SK-N-MC (cell line): ENCODE measurements around the gene KITLG.

Experiments used
- DNase-seq: peaks from one replicate; pipeline ENCODE4 v3.0.0-alpha.2; 2011; ENCODE audit warnings: low read depth, low spot score
- H3K27ac ChIP-seq: fragments of 200-600 bp; sonication (generic); 2 replicates; pipeline ENCODE4 v1.5.1; 2016; ENCODE audit warnings: mixed run types
- H3K36me3 ChIP-seq: fragments of 200-600 bp; sonication (generic); 2 replicates; pipeline ENCODE4 v1.6.1; 2017; ENCODE audit warnings: antibody characterized with exemption, low read length, mixed read lengths; ENCODE audit not compliant: insufficient read depth
- H3K4me3 ChIP-seq: fragments of 200-600 bp; sonication (generic); 2 replicates; pipeline ENCODE4 v1.5.1; 2016
- H3K9ac ChIP-seq: fragments of 200-600 bp; sonication (generic); 2 replicates; pipeline ENCODE4 v1.8.0; 2017; ENCODE audit warnings: mixed run types, mixed read lengths; ENCODE audit not compliant: insufficient read length
- H3K9me3 ChIP-seq: fragments of 200-600 bp; sonication (generic); 2 replicates; pipeline ENCODE4 v1.6.1; 2017; ENCODE audit warnings: low read depth, mild to moderate bottlenecking, antibody characterized with exemption, low read length, moderate library complexity, mixed read lengths
- EZH2 ChIP-seq: fragments of 200-600 bp; sonication (generic); IDR thresholded peaks from one replicate; pipeline ENCODE4 v1.6.1; 2017; ENCODE audit warnings: antibody characterized with exemption
- FOXP2 ChIP-seq: optimal IDR thresholded peaks from 2 replicates; pipeline ENCODE3; 2011; ENCODE audit warnings: mild to moderate bottlenecking, moderate library complexity; ENCODE audit not compliant: insufficient read depth; ENCODE audit errors: extremely low read length, control extremely low read depth
- POLR2AphosphoS5 ChIP-seq: IDR thresholded peaks from 2 replicates; pipeline ENCODE4 v1.6.1; 2012; ENCODE audit warnings: mild to moderate bottlenecking, low read depth, low read length, borderline replicate concordance

KITLG gene

GRCh38 chr12:88448337-88448915 lies 131.8 kb downstream of the KITLG start:
- H3K27ac ChIP-seq: no peak overlapping the region
- H3K36me3 ChIP-seq: no peaks in the 10 kb centered on the region
- TF ChIP-seq POLR2AphosphoS5: no peak
- TF ChIP-seq FOXP2: no peak
- no peak for TF ChIP-seq EZH2
- no peak overlapping the region for H3K9ac ChIP-seq
- no peak overlapping the region for H3K4me3 ChIP-seq
- DNase-seq: no peak
- H3K9me3 ChIP-seq: no peaks in the 10 kb centered on the region

GRCh38 chr12:88445705-88446394 lies 134.4 kb downstream of the KITLG start:
- no peak for DNase-seq
- Histone ChIP-seq H3K9ac (no peak overlapping the region), H3K36me3 (no peaks in the 10 kb centered on the region), H3K27ac (no peak overlapping the region), H3K9me3 (no peaks in the 10 kb centered on the region), H3K4me3 (no peak overlapping the region)
- TF ChIP-seq EZH2: no peak
- TF ChIP-seq POLR2AphosphoS5: no peak
- no peak for TF ChIP-seq FOXP2

DNA sequence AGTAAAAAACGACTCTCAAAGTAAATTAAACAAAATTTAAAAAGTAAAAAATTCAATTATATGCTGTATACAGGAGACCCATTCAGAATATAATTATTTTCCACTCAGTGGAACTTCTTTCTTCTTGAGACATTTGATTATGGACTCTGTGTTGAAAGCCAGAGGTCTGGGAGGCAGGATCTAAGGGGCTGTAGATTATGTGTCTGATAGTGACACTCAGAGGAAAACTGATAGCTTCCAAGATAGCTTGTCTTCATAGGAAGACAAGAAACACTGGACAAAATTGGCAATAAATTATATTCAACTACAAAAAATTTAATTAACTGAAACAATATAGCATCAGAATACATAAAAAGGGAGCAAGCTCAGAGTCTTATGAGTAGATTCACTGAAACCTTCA lies 135.8 kb downstream of the KITLG start:
- H3K9me3 ChIP-seq: no peaks in the 10 kb centered on the region
- H3K27ac ChIP-seq: no peak overlapping the region
- H3K4me3 ChIP-seq: no peak overlapping the region
- no peaks in the 10 kb centered on the region for H3K36me3 ChIP-seq
- TF ChIP-seq FOXP2 (no peak), EZH2 (no peak), POLR2AphosphoS5 (no peak)
- no peak overlapping the region for H3K9ac ChIP-seq
- DNase-seq: no peak
